DND-41 (cell line): ENCODE data around the gene TMEM89.

Experiments
- ATAC-seq: fragments of 200-7000 bp; cut with Tn5 transposase; 3 replicates; pipeline ENCODE4 v1.9.1; 2021; ENCODE audit warnings: low read depth; ENCODE audit not compliant: insufficient read depth
- DNase-seq: peaks from one replicate; pipeline ENCODE4 v3.0.0-alpha.2; 2020
- H2AFZ ChIP-seq: 2 replicates; pipeline ENCODE4 v1.6.0; 2012; ENCODE audit warnings: low read depth, low read length
- H3K27ac ChIP-seq: 2 replicates; pipeline ENCODE4 v1.5.1; 2012; ENCODE audit warnings: low read length, inconsistent platforms
- H3K27me3 ChIP-seq: fragments of 200-600 bp; sonication (generic); 2 replicates; pipeline ENCODE4 v1.6.0; 2012; ENCODE audit warnings: low read length, mild to moderate bottlenecking, inconsistent platforms; ENCODE audit not compliant: insufficient read depth, poor library complexity
- H3K36me3 ChIP-seq: 2 replicates; pipeline ENCODE4 v1.5.1; 2012; ENCODE audit warnings: low read length, inconsistent platforms; ENCODE audit not compliant: insufficient read depth
- H3K4me1 ChIP-seq: 2 replicates; pipeline ENCODE4 v1.5.1; 2012; ENCODE audit warnings: mild to moderate bottlenecking, low read length; ENCODE audit not compliant: insufficient read depth
- H3K4me2 ChIP-seq: 2 replicates; pipeline ENCODE4 v1.6.0; 2012; ENCODE audit warnings: mild to moderate bottlenecking, moderate library complexity, low read length, inconsistent platforms; ENCODE audit not compliant: insufficient read depth
- H3K4me3 ChIP-seq, 2 experiments: fragments of 200-600 bp in 1 of 2; shearing (Covaris generic) in 1 of 2; 2 replicates each; pipeline ENCODE4 v1.5.1; 2012 to 2016; ENCODE audit warnings: inconsistent platforms in 2 of 2, low read length in 2 of 2, mild to moderate bottlenecking in 2 of 2, low read depth in 1 of 2, moderate library complexity in 1 of 2
- H3K79me2 ChIP-seq: 2 replicates; pipeline ENCODE4 v1.6.0; 2012; ENCODE audit warnings: low read length, inconsistent platforms; ENCODE audit not compliant: insufficient read depth
- H3K9ac ChIP-seq: 2 replicates; pipeline ENCODE4 v1.6.0; 2012; ENCODE audit warnings: low read depth, mild to moderate bottlenecking, inconsistent platforms, low read length, moderate library complexity
- H3K9me3 ChIP-seq: 2 replicates; pipeline ENCODE4 v1.5.1; 2012; ENCODE audit warnings: low read length, moderate library complexity, mild to moderate bottlenecking, inconsistent platforms; ENCODE audit not compliant: insufficient read depth, severe bottlenecking
- H4K20me1 ChIP-seq: 2 replicates; pipeline ENCODE4 v1.6.0; 2012; ENCODE audit warnings: low read length; ENCODE audit not compliant: insufficient read depth
- EZH2 ChIP-seq: IDR thresholded peaks from 3 replicates; pipeline ENCODE4 v1.6.1; 2012; ENCODE audit warnings: borderline replicate concordance, low read depth, mild to moderate bottlenecking, moderate library complexity, low read length, inconsistent platforms; ENCODE audit not compliant: severe bottlenecking
- TF ChIP-seq, protein P1 (sequence below): IDR thresholded peaks from 2 replicates; pipeline ENCODE4 v1.5.1; 2012; ENCODE audit warnings: borderline replicate concordance, low read length, moderate library complexity, mild to moderate bottlenecking; ENCODE audit not compliant: poor library complexity, severe bottlenecking; ENCODE audit errors: extremely low read depth

TMEM89 gene

DNA sequence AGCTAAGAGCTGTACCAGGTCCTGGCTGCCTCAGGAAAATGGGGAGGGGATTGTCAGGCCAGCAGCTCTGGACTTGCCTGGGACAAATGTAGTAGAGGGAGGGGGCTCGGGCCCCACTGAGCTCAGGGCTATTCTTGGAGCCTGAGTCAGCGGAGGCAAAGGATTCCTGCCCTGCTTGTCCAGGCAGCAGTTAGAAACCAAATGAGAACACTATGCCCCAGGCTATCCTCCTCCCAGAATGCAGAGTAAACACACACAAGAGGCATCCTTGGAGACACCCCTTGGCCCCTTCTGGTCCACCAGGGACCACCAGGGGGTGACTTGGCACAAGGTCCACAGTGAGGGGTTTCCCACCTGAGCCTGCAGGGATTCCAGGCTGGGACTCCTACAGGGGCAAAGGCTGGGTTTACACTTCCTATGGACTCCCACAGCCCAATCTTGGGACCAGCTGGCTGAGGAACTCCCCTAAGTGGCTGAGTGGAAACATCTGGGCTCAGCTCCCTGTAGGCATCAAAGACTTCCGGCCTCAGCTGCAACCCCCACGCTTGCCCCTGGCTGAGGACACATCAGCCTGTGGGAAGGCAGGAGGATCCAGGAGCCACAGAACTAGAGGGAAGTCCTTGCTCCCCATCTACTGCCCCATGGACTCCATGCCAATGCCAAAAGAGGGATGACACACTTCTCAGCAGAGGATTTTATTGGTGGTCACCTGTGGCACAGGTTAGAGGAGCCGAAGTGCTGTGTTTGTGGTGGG is 23.1 kb downstream of the TMEM89 start:
- TF ChIP-seq, protein P1, sequence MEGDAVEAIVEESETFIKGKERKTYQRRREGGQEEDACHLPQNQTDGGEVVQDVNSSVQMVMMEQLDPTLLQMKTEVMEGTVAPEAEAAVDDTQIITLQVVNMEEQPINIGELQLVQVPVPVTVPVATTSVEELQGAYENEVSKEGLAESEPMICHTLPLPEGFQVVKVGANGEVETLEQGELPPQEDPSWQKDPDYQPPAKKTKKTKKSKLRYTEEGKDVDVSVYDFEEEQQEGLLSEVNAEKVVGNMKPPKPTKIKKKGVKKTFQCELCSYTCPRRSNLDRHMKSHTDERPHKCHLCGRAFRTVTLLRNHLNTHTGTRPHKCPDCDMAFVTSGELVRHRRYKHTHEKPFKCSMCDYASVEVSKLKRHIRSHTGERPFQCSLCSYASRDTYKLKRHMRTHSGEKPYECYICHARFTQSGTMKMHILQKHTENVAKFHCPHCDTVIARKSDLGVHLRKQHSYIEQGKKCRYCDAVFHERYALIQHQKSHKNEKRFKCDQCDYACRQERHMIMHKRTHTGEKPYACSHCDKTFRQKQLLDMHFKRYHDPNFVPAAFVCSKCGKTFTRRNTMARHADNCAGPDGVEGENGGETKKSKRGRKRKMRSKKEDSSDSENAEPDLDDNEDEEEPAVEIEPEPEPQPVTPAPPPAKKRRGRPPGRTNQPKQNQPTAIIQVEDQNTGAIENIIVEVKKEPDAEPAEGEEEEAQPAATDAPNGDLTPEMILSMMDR: no peak
- TF ChIP-seq EZH2: no peak
- H3K9me3 ChIP-seq: no peaks in the 10 kb centered on the region
- H3K27me3 ChIP-seq: no peaks in the 10 kb centered on the region
- peaks cover 20% of the 10 kb centered on the region for H4K20me1 ChIP-seq
- no peak overlapping the region for H2AFZ ChIP-seq
- no peak for ATAC-seq
- H3K79me2 ChIP-seq: no peaks in the 10 kb centered on the region
- no peak overlapping the region for H3K4me3 ChIP-seq
- no peaks in the 10 kb centered on the region for H3K4me1 ChIP-seq
- H3K9ac ChIP-seq: no peak overlapping the region
- H3K4me2 ChIP-seq: no peak overlapping the region
- DNase-seq: no peak
- no peak overlapping the region for H3K27ac ChIP-seq
- peaks cover 57% of the 10 kb centered on the region for H3K36me3 ChIP-seq

DNA sequence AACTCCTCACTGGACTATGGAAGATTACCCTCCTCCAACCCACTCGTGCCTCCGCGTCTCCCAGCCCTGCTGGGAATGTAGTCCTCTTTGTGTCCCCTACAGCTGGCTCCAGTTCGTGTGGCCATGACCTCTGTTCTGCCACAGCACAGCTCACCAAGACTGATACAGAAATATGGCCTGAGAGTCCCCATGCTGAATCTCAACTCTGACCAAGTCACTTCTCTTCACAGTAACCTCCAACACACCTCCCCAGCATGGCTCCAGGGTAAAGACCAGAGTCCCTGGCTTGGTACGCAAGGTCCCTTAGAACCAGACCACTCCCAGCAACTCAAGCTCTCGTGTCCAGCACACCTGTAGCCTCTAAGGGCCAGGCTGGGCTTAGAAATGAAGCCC is 24.2 kb downstream of the TMEM89 start:
- H3K9ac ChIP-seq: no peak overlapping the region
- peaks cover 46% of the 10 kb centered on the region for H3K36me3 ChIP-seq
- no peak overlapping the region for H3K27ac ChIP-seq
- no peaks in the 10 kb centered on the region for H3K27me3 ChIP-seq
- TF ChIP-seq, protein P1: no peak
- TF ChIP-seq EZH2: no peak
- 0 out of 3 replicates have a peak, but pooled peaks have one; percentile 10 for ATAC-seq
- no peaks in the 10 kb centered on the region for H3K4me1 ChIP-seq
- H4K20me1 ChIP-seq: peaks cover 20% of the 10 kb centered on the region
- H3K4me2 ChIP-seq: no peak overlapping the region
- DNase-seq: no peak
- H3K79me2 ChIP-seq: no peaks in the 10 kb centered on the region
- H3K4me3 ChIP-seq: no peak overlapping the region
- no peaks in the 10 kb centered on the region for H3K9me3 ChIP-seq
- H2AFZ ChIP-seq: no peak overlapping the region

DNA sequence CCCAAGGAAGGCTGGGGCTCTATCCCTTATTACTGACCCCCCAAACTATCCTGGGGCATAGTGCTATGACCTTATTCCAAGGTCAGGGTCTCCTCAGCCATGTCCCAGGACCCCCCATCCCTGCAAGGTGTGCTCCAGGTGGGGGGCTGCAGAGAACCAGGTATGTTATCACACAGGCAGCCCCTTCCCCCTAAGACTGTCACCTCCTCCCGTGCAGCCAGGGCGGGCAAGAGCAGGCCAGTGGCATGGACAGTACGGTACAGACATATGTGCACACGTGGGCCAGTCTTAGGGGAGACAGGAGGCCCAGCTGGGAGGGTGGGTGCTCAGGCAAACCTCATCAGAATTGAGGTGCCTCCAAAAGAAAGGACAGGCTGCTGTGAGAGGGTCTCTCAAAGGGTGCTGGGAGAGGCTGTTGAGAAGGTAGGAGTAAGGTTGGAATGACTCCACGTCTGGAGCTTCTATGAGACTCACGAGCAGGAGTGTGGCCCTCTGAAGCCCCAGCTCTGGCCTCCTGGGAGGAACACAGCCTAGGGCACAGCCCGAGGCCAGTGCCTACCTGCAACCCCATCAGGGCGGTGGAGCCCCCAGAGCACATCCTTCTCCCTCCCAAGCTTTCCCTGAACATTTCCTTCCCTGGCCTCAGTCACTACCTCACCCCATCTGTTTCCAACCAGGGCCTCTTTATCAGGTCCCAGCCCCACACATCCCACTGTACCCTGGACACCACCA is 24.7 kb downstream of the TMEM89 start:
- H4K20me1 ChIP-seq: peaks cover 20% of the 10 kb centered on the region
- H3K9ac ChIP-seq: no peak overlapping the region
- H3K27me3 ChIP-seq: no peaks in the 10 kb centered on the region
- no peak overlapping the region for H3K27ac ChIP-seq
- H3K79me2 ChIP-seq: no peaks in the 10 kb centered on the region
- H3K9me3 ChIP-seq: no peaks in the 10 kb centered on the region
- no peak overlapping the region for H2AFZ ChIP-seq
- TF ChIP-seq, protein P1: no peak
- no peak for TF ChIP-seq EZH2
- ATAC-seq: peak; percentile 25; the same call in 1 of the 3 replicates
- H3K4me1 ChIP-seq: no peaks in the 10 kb centered on the region
- no peak for DNase-seq
- H3K4me2 ChIP-seq: no peak overlapping the region
- peaks cover 43% of the 10 kb centered on the region for H3K36me3 ChIP-seq
- H3K4me3 ChIP-seq: no peak overlapping the region
